ENCODE data around the gene HTR2A.
"Not testable (repeated sequence)": the region's sequence is repeated elsewhere in the genome, so short reads cannot be mapped to it uniquely, and the experiment has no call there.

HTR2A gene

GRCh38 chr13:46822551-46822950 is 74.3 kb downstream of the HTR2A start:
- DNase-seq (ENCODE audit: low read depth, low spot score) = no peak
- H3K4me3 ChIP-seq (ENCODE audit: low read length) = no peak overlapping the region

- H3K4me3 ChIP-seq (ENCODE audit: low read length) = no peak overlapping the region
- no peak for DNase-seq (ENCODE audit: low read depth, low spot score)
Measured at GRCh38 chr13:46817838-46818476, 78.9 kb downstream of the HTR2A start.

- no peak for DNase-seq (ENCODE audit: low read depth, low spot score)
- H3K4me3 ChIP-seq (ENCODE audit: low read length) = no peak overlapping the region
Measured at GRCh38 chr13:46817095-46817494, 79.8 kb downstream of the HTR2A start.

- DNase-seq (ENCODE audit: low read depth, low spot score) = no peak
- no peak overlapping the region for H3K4me3 ChIP-seq (ENCODE audit: low read length)
Measured at GRCh38 chr13:46816371-46816770, 80.5 kb downstream of the HTR2A start.

- no peak overlapping the region for H3K4me3 ChIP-seq (ENCODE audit: low read length)
- no peak for DNase-seq (ENCODE audit: low read depth, low spot score)
Measured at GRCh38 chr13:46812301-46812797, 84.5 kb downstream of the HTR2A start.

DNA sequence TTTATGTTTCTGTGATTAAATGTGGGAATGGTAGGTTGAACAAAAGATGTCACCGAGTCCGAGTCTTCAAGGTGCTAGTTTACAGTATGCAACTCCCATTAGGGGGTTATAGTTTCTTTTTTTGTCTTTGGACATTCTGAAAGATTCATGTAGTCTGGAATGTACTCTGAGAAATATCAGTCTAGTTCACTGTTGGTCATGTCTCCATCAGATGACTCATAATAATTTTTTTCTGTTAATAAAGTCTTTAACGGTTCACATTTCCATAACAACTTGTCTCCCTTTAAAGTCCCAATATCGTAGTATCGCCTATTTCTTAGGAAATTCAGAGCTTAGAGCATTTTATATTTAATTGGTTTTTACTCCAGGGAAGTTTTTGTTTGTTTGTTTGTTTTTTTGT is 86.4 kb downstream of the HTR2A start:
- H3K4me3 ChIP-seq (ENCODE audit: low read length) = no peak overlapping the region
- DNase-seq (ENCODE audit: low read depth, low spot score) = no peak

DNA sequence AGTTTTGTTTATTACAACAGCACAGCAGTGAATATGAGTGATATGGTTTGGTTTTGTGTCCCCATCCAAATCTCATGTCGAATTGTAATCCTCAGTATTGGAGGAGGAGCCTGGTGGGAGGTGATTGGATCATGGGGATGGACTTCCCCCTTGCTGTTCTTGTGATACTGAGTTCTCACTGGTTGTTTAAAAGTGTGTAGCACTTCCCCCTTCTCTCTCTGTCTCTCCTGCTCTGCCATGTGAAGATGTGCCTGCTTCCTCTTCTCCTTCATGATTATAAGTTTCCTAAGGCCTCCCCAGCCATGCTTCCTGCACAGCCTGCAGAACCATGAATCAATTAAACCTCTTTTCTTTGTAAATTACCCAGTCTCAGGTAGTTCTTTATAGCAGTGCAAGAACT is 91.9 kb downstream of the HTR2A start:
- DNase-seq (ENCODE audit: low read depth, low spot score); H3K4me3 ChIP-seq (ENCODE audit: low read length): not testable (repeated sequence)

DNA sequence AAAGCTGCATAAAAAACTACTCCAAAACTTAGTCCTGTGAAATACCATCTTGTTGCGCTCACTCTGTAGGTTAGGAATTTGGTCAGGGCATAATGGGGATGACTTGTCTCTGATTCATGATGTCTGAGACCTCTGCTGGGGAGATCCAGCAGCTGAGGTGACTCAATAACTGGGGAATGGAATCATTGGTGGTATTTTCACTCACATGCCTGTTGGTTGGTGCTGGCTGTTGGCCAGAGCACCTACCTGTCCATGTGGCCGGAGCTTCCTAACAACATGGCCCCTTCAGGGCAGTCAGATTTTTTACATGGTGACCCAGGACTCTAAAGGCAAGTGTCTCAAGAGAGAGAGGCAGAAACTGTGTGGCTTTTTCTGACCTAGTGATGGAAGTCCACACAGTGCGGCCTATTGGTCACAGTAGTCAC is 92.5 kb downstream of the HTR2A start:
- DNase-seq (ENCODE audit: low read depth, low spot score) = no peak
- H3K4me3 ChIP-seq (ENCODE audit: low read length) = no peak overlapping the region

DNA sequence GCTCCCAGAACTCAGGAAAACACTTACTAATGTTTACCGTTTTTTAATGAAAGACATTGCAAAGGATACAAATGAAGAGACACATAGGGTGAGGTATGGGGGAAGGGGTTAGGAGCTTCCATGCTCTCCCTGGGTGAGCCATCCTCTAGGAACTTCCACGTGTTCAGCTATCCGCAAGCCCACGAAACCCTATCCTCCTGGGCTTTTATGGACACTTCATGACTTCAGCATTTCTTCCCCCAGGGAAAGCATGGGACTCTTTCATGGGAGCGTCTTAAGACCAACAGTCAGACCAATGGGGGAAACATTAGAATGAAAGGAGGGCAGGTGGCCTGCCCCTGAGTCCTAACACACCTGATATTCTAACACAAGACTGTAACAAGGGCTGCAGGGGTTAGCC is 93.3 kb downstream of the HTR2A start:
- no peak overlapping the region for H3K4me3 ChIP-seq (ENCODE audit: low read length)
- no peak for DNase-seq (ENCODE audit: low read depth, low spot score)

DNA sequence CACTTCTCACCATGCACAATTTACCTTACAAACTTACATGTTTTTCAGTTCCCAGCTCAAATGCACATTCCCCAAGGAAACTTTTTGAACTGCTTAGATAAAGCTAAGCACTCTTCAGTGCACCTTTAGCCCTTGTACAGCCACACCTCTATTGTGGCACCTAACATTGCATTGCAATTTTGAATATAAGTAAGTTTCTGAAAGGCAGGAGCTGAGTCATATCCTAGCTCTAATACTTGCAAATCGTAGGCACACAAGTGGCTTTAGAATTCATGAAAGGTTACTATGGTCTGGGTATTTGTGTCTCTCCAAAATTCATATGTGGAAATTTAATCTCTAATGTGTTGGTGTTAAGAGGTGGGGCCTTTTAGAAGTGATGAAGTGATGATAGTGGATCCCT is 95.0 kb downstream of the HTR2A start:
- DNase-seq (ENCODE audit: low read depth, low spot score) = no peak
- no peak overlapping the region for H3K4me3 ChIP-seq (ENCODE audit: low read length)

- H3K4me3 ChIP-seq (ENCODE audit: low read length) = no peak overlapping the region
- no peak for DNase-seq (ENCODE audit: low read depth, low spot score)
Measured at GRCh38 chr13:46799139-46799538, 97.7 kb downstream of the HTR2A start.

- DNase-seq (ENCODE audit: low read depth, low spot score) = no peak
- peak overlapping the region; percentile 91 for H3K4me3 ChIP-seq (ENCODE audit: low read length)
Measured at GRCh38 chr13:46797501-46798237, 99.2 kb downstream of the HTR2A start.

DNA sequence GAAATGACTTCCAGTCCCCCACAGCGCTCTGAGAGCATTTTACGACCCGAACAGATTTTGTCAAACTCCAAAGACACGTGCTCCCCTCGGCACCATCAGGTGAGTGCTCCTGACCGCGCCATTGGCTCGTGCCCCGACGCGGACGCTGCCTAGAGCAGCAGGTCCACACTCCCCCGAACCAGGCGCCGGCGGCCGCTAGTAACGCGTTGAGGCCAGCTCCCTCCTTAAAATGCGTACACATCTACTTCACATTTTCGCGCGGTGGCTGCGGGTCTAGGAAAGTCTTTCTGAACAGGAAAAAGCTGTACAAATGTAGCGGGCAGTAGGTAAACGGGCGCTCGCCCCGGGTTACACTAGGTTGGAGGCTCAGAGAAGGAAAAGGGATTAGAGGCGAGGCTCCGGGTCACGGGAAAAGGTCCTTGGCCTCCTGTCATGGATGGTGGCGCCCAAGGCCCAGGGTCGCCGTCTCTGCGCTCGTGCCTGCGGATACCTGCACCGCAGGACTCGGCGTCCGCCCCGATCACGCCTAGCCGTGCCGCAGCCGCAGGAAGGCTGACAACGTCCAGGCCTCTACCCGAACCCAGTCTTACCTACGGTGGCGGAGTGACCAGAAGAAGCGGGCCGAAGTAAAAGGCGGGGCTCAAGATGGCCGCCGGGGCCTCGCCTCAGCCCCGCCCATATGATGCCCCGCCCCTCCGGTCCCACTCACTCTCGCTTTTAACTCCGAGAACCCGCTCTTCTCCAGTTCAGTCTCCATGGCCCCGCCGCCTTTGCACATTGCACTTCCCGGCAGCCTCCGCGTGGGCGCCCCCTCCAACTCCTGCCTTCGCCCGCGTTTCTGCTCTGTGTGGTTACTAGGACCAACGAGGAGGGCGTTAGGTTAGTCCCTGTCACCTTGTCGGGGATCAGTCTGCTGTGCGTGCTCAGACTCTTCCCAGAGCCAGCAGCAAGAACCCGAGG is 100.1 kb downstream of the HTR2A start, which contains the start of gene ESD:
TSS of gene ESD (minus strand) at position 647 of the 960 bp plus-strand sequence. CDS start 5,748 bp downstream, outside the sequence.
- H3K4me3 ChIP-seq (ENCODE audit: low read length) = peak within 1 kb of the TSS; percentile 91
- DNase-seq (ENCODE audit: low read depth, low spot score) = peak; percentile 88

DNA sequence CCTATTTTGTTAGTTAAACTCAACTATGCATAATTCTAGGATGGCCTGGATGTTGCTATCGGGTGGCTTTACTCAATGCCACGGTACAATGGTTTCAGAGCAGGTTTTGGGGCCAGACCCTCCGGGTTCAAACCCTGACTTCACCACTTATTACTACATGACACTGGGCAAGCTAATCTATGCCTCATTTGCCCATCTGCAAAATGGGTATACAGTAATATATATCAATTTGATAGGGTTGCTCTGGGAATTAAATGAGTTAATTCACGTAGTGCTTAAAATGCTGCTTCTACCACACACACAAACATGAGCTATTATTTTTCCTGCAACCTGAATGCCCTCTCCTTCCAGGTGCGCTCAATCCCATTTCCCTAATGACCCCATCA is 100.7 kb downstream of the HTR2A start:
- H3K4me3 ChIP-seq (ENCODE audit: low read length) = peak overlapping the region; percentile 91
- no peak for DNase-seq (ENCODE audit: low read depth, low spot score)

DNA sequence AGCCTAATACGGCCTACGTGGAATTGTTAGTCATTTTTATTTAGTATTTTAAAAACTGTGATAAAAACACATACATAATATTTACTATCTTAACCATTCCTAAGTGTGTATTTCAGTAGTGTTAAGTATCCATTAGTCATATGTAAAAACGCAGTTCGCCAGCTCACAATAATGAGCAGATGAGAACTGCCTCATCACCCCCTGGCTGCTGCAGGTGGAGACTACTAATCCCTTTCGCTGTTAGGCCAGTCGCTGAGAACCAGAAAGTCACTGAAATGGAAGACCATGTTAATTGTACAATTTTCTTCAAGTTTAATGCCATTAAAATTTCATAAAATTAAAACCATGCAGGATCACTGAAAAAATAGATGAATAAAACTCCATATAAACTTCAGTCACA is 101.5 kb downstream of the HTR2A start:
- no peak overlapping the region for H3K4me3 ChIP-seq (ENCODE audit: low read length)
- DNase-seq (ENCODE audit: low read depth, low spot score) = no peak

- no peak overlapping the region for H3K4me3 ChIP-seq (ENCODE audit: low read length)
- DNase-seq (ENCODE audit: low read depth, low spot score) = no peak
Measured at GRCh38 chr13:46783504-46783903, 113.3 kb downstream of the HTR2A start.

DNA sequence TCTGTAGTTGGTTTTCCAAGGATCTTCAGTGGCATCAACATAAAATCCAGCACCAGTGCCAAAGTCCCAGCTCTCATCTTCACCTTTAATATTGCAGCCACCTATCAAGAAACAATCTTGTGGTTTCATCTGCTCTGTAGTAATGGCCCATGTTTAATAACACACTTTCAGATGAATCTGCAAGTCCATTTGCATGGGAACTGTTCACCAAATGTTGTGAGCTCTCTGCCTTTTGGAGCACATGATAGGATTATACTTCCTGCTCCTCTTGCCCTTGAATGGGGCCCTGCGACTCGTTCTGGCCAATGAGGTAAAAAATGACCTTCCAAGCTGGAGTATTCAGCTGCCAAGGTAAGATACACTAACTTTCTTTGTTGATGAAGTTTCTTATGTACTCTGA is 114.2 kb downstream of the HTR2A start:
- no peak for DNase-seq (ENCODE audit: low read depth, low spot score)
- no peak overlapping the region for H3K4me3 ChIP-seq (ENCODE audit: low read length)

- no peak overlapping the region for H3K4me3 ChIP-seq (ENCODE audit: low read length)
- DNase-seq (ENCODE audit: low read depth, low spot score) = no peak
Measured at GRCh38 chr13:46782066-46782465, 114.8 kb downstream of the HTR2A start.

Data from Jurkat, Clone E6-1 (cell line).